NCI-H460 (cell line): ENCODE data around the gene CRACR2A. TPM values are rescaled to one million over a fixed set of nuclear protein-coding genes. Genes with fewer than 3 reads are reported as not detected.

ENCODE experiments used
- DNase-seq: peaks from one replicate; pipeline ENCODE4 v3.0.0-alpha.2; 2016; ENCODE audit warnings: low read depth; ENCODE audit errors: extremely low read depth
- total RNA-seq: library from RNA; depleted of rRNA; stranded (reverse); fragments of >200 nt; shearing (Covaris generic); gene quantifications from 2 replicates; pipeline ENCODE4 v1.2.3, GENCODE V29; 2014

The CRACR2A gene
- total RNA-seq, 1 experiment from 2014 or later: 4.2 TPM

- DNase-seq: no peak
These were observed 97.5 kb downstream of the CRACR2A start for GRCh38 chr12:3655328-3655900.

GRCh38 chr12:3651585-3652424 lies 101.1 kb downstream of the CRACR2A start:
- DNase-seq: no peak

- DNase-seq: no peak
These were observed 105.4 kb downstream of the CRACR2A start for GRCh38 chr12:3647504-3647903.

GRCh38 chr12:3646561-3647241 lies 106.2 kb downstream of the CRACR2A start:
- DNase-seq: no peak

- DNase-seq: no peak
These were observed 107.8 kb downstream of the CRACR2A start for GRCh38 chr12:3645091-3645490.

- DNase-seq: no peak
These were observed 108.8 kb downstream of the CRACR2A start for GRCh38 chr12:3644104-3644503.

DNA sequence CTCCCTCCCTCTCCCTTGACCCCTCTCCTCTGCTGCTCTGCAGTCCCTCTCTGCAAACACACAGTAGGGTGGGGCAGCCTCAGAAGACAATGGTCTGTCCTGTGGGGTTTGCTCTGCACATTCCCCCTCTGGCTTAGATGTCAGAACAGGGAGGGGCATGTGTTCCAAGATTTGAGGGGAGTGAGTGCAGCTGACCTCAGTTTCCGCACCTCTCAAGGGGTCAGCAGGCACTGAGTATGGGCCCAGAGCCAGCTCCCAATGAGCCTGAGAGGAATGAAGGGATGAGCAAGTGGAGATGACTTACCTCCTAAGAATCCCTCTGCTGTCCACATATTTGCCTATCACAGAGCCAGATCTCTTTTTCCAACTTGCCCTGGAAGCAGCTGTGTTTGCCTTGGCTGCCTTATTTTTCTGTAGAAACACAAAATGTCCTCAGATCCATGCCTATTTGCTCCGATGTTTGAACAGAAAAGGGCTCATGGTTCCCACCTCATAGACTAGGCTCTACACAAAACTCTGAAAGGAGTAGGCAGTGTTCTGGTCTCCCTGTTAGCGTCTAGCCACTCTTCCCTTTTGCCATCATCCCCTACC lies 111.4 kb downstream of the CRACR2A start:
- DNase-seq: no peak

- DNase-seq: no peak
These were observed 116.6 kb downstream of the CRACR2A start for GRCh38 chr12:3636328-3636727.

DNA sequence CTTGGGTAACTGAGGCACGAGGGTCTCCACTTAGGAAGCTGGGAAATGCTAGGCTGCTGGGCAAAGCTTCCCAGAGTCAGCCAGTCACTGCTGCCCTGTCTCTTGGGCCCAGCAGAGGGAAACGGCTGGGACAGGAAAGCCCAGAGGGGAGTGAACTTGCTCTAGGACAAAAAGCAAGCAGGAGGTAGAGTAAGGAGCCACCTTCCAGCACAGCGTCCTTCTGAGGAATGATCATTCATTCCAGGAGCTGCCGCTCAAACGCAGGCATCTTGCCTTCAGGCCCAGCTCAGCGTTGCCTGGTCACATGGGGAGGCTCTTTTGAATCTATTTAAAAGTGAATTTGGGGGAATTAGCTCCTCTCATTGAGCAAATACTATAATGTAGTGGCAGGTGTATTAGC lies 118.6 kb downstream of the CRACR2A start:
- no peak for DNase-seq

- no peak for DNase-seq
These were observed 119.5 kb downstream of the CRACR2A start for GRCh38 chr12:3633396-3633795.

GRCh38 chr12:3632754-3633153 lies 120.2 kb downstream of the CRACR2A start:
- no peak for DNase-seq

GRCh38 chr12:3632256-3632655 lies 120.7 kb downstream of the CRACR2A start:
- no peak for DNase-seq

- no peak for DNase-seq
These were observed 121.2 kb downstream of the CRACR2A start for GRCh38 chr12:3631759-3632158.

DNA sequence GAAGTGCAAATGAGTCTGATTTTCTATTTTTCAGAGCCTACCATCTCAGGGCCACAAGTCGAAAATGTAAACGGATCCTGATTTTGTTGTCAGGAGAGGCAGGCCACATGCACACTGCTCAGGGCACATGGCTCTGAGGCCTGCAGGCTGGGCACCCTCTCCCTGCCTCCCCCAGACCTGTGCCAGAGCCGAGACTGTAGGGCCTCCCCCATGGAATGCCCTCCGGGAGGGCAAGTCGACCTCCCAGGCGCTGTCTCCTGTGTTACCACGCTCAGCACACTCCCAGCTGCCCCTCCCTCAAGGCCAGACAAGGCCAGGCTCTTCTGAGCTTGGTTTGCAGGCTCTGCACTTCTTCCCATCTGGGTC lies 121.7 kb downstream of the CRACR2A start:
- no peak for DNase-seq

DNA sequence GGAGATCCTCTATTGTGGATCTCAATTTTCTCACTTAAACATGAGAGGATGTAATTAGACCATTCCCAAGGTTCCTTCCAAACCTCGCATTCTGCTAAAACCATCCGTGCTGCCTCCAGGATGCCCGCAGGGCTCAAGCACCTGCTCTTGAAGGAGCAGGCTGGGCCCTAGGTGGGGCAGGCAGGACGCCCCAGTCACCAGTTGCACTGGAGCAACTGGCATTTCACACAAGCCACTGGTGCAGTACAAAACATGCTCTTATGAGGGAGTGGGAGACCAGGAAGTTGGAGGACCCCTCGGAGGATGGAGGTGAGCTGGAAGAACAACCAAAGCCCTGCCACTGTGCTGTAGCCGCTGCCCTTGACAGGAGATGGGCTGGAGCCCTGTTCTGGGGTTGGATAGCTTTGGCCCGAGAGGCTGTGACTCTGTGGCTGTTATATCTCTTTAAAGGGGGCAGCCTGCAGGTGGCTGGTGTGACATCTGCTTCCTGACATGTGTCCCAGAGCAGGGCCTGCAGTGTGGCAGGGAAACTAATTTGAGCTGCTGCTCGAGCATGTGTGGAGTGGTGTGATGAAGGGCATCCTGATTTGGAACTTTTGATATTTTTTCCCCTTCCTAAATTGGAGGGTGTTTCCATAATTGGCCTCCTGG lies 122.2 kb downstream of the CRACR2A start:
- no peak for DNase-seq

- no peak for DNase-seq
These were observed 122.8 kb downstream of the CRACR2A start for GRCh38 chr12:3630111-3630510.

DNA sequence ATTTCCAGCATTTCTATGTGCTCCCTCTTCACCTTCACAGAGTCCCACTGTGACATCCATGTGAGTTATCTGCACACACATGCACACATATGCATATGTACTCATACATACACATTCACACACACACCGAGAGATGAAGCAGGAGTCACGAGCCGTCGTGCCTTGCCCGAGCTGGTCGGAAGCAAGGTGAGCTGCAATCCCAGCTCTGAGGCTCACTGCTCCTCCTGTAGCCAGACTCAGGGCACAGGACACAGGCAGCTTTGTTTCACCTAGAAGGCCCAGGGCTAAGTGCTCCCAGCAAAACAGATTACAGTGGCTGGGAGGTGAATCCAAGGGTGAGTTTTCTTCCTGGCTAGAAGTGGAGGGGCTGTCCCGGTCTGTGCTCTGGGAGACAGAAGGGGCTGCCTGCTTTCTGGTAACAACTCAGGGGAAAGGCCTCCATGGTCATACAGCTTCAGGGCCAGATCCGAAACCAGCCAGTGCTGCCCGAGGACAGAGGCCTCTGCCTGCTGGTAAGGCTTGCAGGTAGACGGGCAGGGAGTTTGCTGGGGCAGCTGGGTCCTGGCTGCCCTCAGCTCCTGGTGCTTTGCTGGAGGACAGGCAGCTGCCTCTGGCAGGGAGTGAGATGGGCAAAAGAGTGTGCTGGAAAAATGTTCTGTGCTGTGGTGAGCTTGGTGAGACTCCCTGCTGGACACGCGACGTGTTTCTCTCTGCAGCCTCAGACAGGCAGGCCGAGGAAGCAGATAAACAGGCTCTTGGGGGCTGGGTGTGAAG lies 123.7 kb downstream of the CRACR2A start:
- DNase-seq: no peak

DNA sequence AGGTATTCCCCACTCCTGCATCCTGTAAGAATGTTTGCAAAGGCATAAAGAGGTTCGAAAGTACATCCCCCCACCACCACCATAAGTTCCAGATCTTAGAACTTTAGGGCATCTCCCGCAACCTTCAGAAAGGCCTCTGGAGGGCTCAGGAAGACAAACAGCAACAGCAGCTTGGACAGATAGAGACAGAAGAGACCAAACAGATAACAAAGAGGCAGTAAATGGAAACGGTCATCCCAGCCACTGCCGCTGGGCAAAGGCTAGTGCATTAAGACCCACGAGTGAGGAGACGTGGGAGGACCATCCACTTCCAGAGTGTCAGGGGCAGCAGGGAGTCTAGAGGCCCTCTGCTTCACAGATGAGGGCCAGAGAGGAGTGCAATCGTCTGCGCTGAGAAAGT lies 124.3 kb downstream of the CRACR2A start:
- no peak for DNase-seq

DNA sequence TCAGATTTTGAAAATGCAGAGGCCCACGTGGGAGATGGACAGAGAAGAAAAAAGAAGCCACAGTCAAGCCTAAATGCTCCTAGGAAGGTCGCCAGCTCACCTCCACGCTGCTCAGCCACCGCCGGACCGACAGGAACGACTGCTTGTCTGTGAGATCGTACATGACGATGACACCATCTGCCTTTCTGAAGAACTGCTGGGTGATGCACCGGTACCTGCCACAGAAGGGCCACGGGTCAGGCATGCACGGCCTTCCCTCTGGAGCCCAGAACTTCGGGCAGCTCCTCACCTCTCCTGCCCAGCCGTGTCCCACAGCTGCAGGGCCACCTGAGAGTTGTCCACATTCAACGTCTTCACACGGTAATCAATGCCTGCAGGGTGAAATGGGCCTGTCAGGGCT lies 125.6 kb downstream of the CRACR2A start:
- DNase-seq: no peak

GRCh38 chr12:3624273-3624672 lies 128.6 kb downstream of the CRACR2A start:
- no peak for DNase-seq
